ENCODE measurements around the gene ZSCAN18.
"Not testable (repeated sequence)": the region's sequence is repeated elsewhere in the genome, so short reads cannot be mapped to it uniquely, and the experiment has no call there.

Gene ZSCAN18, protein sequence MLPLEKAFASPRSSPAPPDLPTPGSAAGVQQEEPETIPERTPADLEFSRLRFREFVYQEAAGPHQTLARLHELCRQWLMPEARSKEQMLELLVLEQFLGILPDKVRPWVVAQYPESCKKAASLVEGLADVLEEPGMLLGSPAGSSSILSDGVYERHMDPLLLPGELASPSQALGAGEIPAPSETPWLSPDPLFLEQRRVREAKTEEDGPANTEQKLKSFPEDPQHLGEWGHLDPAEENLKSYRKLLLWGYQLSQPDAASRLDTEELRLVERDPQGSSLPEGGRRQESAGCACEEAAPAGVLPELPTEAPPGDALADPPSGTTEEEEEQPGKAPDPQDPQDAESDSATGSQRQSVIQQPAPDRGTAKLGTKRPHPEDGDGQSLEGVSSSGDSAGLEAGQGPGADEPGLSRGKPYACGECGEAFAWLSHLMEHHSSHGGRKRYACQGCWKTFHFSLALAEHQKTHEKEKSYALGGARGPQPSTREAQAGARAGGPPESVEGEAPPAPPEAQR

DNA sequence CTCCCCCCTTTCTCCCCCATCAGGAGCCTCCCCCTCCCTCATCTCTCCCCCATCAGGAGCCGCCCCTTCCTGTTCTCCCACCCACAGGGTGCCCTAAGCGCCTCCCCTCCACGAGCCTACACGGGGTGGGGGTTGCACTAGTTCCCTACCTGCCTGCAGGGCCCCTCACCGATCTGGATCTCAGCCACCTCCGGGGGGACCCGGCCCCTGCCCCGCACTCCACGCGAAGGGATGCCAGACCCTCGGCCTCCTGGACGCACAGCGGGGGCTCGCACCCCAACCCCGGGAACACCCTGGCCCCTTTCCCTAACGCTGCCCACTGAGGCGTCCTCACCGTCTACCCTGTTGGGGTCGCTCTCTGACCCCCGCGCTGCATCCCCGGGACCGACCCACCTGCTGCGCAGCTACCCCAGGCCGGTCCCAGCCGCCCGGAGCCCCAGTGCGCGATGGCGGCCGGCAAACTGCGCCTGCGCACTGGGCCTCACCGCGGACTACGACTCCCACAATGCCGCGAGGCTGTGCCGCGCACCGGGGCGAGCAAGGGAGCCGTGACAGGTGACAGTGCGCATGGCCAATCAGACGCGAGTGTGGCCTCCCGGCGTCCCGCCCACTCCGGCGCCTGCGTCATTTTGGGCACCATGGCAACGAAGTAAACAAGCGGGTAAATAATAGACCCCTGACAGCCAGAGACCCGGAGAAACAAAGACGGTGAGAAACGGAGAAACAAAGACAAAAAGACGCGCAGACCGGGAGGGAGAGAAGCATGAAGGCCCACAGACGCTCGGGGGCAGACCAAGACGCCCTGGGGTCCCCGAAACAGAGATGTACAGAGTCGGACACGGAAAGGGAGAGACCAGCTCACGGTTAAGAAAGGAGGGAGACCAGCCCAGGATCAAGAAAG is at the start of gene ZSCAN18:
TSS of gene ZSCAN18 (minus strand) at position 451 of the 901 bp plus-strand sequence. CDS start 7,964 bp downstream, outside the sequence.
- DNase-seq: peak; percentile 96

DNA sequence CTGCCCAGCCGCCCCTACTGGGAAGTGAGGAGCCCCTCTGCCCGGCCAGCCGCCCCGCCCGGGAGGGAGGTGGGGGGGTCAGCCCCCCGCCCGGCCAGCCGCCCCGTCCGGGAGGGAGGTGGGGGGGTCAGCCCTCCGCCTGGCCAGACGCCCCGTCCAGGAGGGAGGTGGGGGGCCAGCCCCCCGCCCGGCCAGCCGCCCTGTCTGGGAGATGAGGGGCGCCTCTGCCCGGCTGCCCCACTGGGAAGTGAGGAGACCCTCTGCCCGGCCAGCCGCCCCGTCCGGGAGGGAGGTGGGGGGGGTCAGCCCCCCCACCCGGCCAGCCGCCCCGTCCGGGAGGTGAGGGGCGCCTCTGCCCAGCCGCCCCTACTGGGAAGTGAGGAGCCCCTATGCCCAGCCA is 49.4 kb upstream of the ZSCAN18 start:
- not testable (repeated sequence) for DNase-seq

DNA sequence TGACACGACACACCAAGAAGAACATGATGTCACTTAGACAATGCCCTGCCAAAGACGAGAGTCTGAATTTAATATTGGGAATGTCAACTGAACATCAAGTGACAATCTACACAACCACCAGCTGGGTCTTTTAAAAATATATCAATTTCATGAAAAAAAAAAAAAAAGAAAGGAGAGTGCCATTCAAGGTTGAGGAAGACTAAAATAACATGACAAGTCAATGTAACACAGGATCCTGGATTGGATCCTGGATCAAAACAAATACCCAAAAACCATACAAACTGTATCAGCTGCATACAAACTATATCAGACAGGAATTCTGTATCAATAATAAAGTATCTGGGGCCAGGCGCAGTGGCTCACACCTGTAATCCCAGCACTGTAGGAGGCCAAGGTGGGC is 47.8 kb upstream of the ZSCAN18 start:
- no peak for DNase-seq

DNA sequence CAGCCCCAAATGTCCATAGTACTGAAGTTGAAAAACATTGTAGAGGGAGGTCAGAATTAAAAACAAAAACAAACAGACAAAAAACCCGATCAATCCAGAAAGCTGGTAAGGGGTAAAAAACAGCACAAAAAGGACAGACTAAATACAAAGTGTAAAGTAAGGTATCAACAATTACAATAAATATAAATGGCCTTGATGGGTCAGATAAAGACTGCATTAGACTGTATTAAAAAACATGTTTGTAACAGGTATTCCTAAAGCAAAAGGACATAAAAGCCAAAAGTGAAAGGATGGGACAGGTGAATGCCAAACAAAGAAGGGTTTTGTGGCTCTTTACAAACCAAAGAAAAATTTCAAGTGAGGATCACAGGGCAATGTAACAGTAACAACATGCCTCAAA is 36.2 kb upstream of the ZSCAN18 start:
- DNase-seq: no peak

DNA sequence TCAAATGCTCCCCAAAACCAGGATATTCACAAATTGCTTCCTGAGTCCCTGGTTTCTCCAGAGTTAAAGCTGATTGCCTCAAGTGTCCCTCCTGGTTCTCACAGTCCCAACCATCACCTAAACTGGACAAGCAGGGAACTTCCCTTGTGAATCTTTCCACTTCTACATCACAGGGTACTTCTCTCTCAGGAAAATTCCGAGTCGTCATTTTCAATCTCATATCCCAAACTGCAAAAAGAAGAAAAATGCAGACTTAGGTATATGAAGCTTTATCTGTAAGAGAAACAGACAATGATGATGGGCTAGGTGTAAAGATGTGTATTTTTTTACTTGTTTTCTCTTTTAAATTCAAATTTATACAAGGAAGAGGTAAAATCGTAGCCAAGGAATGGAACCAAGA is 31.3 kb upstream of the ZSCAN18 start:
- DNase-seq: no peak

DNA sequence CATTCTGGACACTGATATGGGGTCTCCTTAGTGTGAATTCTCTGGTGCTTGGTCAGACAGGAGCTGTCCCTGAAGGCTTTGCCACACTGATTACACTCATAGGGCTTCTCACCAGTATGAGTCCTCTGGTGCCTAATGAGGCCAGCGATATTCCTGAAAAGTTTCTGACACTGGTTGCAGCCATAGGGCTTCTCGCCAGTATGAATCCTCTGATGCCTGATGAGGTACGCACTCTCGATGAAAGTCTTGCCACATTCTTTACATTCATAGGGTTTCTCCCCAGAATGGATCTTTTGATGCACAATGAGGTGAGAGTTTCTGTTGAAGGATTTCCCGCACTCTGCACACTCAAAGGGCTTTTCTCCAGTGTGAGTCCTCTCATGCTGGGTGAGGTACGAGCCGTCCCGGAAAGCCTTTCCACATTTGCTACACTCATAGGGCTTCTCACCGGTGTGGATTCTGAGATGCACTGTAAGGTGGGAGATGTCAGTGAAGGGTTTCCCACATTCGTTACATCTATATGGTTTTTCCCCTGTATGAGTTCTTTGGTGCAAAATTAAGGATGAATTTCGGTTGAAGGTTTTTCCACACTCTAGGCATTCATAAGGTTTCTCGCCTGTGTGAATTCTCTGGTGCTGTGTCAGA is 30.1 kb upstream of the ZSCAN18 start:
- DNase-seq: no peak

DNA sequence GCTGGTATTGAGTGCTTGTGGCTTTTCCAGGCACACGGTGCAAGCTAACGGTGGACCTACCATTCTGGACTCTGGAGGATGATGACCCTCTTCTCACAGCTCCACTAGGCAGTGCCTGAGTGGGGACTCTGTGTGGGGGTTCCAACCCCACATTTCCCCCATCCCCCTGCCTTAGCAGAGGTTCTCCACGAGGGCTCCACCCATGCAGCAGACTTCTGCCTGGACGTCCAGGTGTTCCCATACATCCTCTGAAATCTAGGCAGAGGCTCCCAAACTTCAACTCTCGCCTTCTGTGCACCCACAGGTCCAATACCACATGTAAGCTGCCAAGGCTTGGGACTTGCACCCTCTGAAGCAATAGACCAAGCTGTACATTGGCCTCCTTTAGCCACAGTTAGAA is 25.3 kb upstream of the ZSCAN18 start:
- no peak for DNase-seq

DNA sequence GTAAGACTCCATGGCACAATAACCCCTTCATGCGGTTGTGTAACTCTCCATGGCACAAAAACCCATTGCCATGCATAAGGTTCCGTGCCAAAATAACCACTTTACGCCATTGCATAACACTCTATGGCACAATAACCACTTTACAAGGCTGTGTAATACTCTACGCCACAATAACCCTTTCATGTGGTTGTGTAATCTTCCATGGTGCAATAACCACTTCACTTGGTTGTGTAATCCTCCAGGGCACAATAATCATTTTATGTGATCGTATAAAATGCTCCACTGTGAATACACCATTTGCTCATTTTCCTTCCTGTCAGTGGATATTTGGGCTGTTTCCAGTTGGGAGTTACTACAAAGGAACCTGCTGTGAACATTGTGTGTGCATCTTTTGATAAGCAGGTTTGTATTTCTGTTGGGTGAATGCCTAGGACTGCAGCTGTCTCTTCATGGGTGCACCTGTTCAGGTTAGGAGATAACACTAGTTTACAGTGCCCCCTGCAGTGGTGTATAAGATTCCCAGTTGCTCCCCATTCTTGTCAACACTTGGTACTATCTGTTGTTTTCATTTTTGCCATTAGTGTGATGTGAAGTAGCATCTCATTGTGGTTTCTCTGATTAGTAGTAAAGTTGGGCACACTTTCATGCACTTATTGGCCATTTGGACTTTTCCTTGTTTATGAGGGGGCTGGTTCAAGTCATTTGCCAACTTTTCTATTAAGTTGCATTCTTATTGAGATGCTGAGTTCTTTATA is 21.1 kb upstream of the ZSCAN18 start:
- DNase-seq: no peak

DNA sequence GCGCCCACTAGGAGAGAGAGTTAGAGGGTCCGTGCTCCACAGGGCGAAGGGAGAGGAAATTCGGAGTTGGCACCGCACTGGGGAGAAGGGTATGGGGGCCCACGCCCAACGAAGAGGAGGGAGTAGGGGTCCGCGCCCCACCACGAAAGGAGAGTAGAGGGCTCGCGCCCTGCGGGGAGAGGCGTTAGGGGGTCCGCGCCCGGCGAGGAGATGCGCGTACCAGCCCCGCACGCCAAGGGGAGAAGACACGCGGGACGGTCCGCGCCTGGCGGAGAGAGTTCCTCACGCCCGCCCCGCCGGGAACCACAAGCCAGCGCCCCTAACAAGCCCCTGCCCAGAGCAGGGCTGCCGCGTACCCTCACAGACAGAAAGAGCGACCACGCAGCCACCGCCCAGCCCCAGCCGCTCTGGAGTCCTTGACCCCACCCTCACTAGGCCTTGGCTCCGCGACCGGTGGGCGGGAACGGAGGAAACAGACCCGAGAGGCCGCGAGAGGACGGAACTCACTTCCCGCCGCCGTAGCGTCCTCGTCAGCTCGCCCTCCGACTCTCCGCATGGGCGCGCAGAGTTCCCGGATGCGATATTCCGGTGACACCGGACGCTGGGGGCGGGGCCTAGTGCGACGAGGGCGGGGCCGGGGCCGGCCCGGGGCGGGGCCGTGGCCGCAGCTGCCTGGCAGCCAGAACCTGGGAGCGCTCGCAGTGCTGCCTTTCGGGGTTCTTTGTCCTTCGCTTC is 20.0 kb upstream of the ZSCAN18 start:
- no peak for DNase-seq

DNA sequence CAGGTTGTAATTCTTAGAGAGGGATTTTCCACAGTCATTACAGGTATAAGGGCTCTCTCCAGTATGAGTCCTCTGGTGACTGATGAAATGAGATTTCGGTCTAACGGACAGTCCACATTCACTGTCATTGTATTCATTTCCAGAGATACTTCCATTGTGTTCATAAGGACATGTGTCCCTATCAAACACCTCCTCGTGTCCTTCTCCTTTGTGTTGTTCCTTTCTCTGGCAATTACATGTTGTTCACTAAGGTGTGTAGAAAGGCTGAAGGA is 10.5 kb upstream of the ZSCAN18 start:
- DNase-seq: no peak

DNA sequence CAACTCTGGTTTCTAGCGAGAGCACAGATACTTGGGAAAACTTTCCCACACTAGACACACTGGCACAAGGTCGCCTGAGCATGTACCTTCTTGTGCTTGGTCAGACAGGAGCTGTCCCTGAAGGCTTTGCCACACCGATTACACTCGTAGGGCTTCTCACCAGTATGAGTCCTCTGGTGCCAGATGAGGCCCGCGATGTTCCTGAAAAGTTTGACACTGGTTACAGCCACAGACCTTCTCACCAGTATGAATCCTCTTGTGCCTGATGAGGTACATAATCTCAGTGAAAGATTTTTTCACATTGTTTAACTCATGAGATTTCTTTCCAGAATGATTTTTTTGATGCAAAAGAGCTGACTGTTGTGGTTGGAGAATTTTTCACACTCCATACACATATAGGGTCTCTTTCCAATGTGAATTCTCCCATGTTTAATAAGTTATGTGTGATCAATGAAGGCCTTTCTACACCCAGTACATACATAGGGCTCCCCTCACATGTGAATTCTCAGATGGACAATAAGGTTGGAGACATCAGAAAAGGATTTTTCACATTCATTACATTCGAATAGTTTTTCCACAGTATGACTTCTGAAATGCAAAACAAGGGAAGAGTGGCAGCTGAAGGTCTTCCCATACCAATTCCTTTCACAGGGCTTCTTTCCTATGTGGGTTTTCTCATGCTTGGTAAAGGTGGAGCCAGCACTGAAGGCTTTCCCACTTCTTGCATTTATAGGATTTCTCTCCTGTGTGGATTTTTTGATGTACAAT is 9.9 kb upstream of the ZSCAN18 start:
- DNase-seq: no peak

DNA sequence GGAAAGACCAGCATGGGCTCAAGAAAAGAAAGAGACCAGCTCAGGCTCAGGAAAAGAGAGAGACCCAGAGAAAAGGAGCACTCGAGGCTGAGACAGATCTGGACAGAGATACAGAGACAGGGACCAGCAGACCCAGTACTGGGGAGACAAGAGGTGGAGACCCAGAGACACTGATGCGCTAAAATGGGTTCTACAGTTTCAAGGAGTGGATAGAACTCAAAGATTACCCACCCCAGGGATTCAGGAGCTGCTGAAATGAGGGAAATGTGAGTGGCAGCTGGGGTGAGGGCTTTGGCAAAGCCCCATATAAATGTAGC is 609 bp upstream of the ZSCAN18 start:
- DNase-seq: no peak

DNA sequence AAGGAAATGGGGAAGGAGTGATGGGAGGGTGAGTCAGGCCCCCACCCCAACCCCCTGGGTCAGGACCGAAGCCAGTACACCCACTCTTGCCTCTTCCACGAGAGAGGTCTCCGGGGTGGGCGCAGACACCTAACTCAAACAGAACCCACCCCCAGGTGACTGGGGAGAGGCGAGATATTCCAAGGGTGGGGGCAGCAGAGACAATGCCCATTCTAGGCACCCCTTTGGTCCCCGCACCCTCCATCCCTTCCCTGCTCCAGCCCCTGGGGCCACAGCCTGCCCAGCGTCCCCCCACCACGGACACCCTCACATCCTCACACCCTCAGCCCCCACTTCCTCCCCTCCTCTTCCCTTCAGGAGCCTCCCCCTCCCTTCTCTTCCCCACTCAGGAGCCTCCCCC is 682 bp downstream of the ZSCAN18 start:
- DNase-seq: no peak

DNA sequence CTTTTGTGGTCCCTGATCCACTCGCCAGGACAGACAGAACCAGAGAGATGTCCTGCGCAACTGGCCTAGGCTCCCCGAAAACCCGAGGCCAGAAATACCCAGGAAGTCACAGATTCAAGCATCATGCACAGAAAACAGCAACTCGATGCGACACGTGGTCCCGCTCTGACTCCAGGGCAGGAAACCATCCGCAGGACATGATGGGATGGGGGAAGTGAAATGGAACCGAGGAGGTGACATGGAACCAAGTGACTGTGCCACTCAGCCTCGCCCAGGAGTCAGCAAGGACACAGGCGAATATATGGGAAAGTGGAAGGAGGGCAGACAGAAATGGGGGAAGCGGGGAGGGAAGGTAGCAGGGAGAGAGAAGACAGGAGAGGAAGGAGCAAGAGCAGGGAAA is 1.1 kb downstream of the ZSCAN18 start:
- no peak for DNase-seq

DNA sequence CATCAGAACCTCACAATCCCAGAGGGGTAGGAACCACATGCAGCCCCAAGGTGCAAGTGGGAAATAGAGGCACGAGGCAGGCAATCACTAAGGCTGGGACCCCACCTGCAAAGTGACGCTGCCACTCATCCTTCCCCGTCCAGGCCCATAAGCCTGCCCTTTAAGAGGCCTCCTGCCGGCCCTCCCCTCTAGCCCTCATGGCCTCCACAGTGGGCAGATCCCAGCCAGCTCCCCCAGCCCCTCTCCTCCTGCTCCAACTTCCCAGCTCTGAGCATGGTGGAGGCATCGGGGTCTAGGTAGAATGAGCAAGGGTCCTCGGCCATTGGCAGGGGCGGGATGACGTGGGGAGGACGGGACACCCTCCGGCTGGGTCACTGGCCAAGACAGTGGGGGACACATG is 2.7 kb downstream of the ZSCAN18 start:
- DNase-seq: no peak

DNA sequence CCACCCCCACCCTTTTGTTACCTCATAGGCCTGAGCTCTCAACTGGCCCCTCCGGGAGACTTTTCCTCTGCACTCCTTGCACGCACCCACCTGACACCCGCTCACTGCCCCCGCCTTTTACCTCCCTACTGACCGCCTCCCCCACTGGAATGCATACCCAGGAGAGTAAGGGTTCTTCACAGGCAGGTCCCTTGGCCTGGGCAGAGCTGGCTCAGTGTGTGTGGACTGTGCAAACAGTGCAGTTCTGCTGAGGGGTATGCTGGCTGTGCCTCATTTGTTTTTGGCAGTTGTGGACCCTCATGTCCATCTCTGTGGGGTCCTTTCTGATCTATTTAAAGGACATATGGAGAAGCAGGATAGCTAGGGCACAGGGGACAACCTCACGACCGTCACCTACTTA is 5.0 kb downstream of the ZSCAN18 start:
- no peak for DNase-seq

DNA sequence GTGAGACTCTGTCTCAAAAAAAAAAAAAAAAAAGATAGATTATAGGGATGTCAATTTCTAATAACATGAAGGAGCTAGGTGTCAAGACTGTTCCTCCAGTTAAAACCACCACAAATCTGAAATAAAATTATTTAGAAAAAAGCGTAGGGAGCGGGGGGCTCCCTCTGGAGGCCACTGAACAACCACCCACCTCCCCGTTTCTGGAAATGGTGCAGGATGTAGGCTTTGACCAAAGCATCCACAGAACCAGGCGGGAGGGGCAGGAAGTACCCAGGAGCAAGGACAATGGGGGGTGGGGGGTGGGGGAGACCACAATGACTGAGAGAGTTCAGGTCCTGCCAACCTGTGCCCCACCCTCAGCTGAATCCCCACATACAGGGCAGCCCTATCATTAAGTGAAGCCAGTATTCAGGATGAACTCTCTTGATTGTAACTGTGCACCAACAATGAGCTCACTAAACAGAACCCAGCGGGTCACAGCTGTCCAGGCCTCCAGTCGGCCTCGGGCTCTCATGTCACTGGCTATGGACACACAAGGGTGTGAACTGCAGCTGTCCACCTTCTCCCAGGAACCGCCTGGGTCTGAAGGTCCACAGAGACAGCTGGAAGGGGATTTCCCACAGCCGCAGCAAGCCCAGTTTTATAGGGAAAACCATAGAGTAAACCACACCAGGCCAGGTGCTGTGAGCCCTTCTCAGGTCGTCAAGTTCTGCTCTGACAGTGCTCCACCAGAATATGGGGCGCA is 6.6 kb downstream of the ZSCAN18 start:
- DNase-seq: no peak

DNA sequence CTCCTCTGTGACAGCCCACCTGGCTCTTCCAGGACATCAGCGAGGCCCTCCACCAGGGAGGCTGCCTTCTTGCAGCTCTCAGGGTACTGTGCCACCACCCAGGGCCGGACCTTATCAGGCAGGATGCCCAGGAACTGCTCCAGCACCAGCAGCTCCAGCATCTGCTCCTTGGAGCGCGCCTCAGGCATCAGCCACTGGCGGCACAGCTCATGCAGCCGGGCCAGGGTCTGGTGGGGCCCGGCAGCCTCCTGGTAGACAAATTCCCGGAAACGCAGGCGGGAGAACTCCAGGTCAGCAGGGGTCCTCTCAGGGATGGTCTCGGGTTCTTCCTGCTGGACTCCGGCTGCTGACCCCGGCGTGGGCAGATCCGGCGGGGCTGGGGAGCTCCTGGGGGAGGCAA is 8.2 kb downstream of the ZSCAN18 start:
- DNase-seq: no peak

DNA sequence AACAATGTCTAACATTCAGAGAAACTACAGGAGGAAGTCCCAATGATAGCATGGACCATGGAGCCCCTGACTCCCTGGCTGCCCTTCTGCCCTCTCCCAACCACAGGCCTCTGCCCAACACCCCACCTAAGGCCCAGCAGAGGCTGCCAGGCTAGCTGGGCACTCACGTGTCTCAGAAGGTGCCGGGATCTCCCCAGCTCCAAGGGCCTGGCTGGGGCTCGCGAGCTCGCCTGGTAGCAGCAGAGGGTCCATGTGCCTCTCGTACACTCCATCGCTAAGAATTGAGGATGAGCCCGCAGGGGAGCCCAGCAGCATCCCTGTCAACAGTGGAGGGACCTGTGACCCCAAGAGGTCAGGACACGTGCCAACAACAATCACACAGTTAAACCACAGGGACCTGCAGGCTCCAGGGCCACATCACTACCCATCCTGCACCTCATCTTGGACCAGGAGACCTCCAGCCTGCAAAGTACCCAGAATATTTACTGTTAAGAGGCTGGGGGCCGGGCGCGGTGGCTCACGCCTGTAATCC is 9.4 kb downstream of the ZSCAN18 start:
- DNase-seq: no peak
